Body of pancreas (tissue), 4 donors: ENCODE data around the gene PSMD11.

Source experiments
- POLR2A ChIP-seq, 3 donors: fragments of 450-650 bp; IDR thresholded peaks; one replicate each; pipeline ENCODE4 v1.6.1; 2016; ENCODE audit warnings: antibody characterized with exemption in 3 of 3, mild to moderate bottlenecking in 2 of 3
- TF ChIP-seq, protein P1 (sequence below), 7 experiments: fragments of 450-650 bp in 4 of 7; fragments of 200-600 bp in 3 of 7; sonication (generic) in 3 of 7; IDR thresholded peaks; one replicate each; pipeline ENCODE4 v1.5.1; 2016 to 2019; ENCODE audit warnings: antibody characterized with exemption in 7 of 7

DNA sequence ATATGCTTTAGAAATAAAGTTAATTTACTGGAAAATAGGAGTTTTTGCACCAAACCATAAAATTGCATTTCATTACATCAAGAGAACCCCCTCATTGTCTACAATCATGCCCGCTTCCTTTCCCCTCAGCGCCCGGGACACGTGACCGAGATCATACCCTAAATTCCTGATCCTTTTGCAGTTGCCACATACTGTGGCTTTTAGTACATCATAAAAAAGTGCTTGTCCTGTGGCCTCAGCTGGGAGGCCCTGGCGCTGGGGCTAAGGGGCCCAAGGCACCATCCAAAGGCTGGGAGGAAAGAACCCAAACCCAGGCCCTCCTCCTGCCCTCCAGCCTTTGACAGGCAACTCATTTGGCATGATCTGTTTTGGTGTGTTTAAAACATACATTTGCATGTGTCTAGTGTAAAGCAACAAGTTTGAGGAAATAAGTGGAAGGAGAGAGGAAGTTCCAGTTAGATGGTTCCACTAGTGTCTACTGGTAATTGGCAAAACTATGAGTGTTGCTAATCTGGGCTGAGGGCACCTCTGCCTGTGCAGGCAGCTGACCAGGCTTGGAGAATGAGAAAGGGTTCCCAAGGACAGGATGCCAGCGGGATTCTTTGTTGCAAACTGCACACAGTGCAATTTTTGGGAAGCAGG lies 48.5 kb downstream of the PSMD11 start:
- TF ChIP-seq, protein P1, sequence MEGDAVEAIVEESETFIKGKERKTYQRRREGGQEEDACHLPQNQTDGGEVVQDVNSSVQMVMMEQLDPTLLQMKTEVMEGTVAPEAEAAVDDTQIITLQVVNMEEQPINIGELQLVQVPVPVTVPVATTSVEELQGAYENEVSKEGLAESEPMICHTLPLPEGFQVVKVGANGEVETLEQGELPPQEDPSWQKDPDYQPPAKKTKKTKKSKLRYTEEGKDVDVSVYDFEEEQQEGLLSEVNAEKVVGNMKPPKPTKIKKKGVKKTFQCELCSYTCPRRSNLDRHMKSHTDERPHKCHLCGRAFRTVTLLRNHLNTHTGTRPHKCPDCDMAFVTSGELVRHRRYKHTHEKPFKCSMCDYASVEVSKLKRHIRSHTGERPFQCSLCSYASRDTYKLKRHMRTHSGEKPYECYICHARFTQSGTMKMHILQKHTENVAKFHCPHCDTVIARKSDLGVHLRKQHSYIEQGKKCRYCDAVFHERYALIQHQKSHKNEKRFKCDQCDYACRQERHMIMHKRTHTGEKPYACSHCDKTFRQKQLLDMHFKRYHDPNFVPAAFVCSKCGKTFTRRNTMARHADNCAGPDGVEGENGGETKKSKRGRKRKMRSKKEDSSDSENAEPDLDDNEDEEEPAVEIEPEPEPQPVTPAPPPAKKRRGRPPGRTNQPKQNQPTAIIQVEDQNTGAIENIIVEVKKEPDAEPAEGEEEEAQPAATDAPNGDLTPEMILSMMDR (IDR thresholded peaks at IDR 0.05), result no peak
- no peak for TF ChIP-seq POLR2A (IDR thresholded peaks at IDR 0.05)
